C4-2B (cell line): ENCODE data around the gene MRPL44.

ENCODE experiments used
- CTCF ChIP-seq: fragments of 450-650 bp; conservative IDR thresholded peaks from 2 replicates; pipeline ENCODE4 v1.5.1; 2017; ENCODE audit warnings: mild to moderate bottlenecking
- ZFX ChIP-seq: fragments of 450-650 bp; IDR thresholded peaks from 2 replicates; pipeline ENCODE4 v1.6.1; 2017

DNA sequence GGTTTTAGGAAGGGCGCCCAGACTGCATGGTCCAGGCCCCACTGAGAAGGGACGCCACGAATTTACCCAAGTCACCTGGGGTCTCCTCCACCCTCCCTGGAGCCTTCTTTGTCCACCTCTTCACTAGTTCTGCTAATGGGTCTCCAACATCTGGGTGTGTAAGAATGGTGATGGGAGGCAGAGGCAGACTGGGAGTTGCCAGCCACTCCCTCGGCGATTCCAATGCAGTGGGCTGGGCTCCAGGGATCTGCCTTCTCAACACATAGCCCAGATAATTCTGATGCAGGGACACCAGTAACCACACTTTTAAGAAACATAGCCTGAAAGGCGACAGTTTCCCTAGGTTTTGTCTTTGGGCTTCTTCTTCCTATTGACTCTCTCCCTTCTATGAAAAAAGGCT, 39.1 kb downstream of the MRPL44 start:
- TF ChIP-seq CTCF (no peak), ZFX (no peak)
